GM21528 (cell line): ENCODE data around the gene RNU5D-1.
"Not testable (repeated sequence)": the region's sequence is repeated elsewhere in the genome, so short reads cannot be mapped to it uniquely, and the experiment has no call there.

ENCODE experiments used
- ATAC-seq: cut with Tn5 transposase; IDR thresholded peaks from one replicate; pipeline ENCODE4 v1.9.1; 2021; ENCODE audit warnings: mild to moderate bottlenecking, moderate library complexity; ENCODE audit not compliant: unreplicated experiment, low FRiP score

The RNU5D-1 gene

DNA sequence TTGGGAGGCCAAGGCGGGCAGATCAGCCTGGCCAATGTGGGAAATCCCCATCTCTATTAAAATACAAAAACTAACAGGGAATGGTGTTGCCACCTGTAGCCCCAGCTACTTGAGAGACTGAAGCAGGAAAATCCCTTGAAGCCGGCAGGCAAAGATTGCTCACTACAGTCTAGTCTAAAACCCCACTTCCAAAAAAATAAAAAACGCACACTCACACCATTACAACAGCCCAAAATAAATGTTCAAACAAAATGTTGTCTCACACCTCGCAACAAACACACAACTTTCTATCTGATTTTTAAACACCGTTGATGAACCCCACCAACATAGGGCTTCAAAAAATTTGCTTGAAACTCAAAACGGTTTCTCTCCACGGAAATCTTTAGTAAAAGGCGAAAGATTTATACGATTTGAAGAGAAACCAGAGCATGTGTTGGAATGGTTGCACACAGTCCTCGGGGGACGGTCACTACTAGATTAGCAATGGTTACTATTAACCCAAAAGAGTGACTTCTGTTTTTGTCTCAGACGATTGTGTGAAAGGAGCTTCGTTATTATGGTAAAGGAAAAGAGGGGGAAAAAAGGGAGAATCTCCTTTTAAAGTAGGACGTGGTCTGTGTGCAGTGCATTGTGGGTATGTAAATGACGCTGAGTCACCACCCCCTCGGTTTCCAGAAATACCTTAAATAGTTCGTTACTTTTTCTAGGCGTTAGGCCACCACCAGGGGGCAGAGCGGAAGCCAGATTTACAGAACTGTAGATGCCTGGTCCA is at the start of gene RNU5D-1:
Gene RNU5D-1, minus strand, starts transcription at position 430 of the 772 bp plus-strand sequence.
- ATAC-seq = peak; percentile 67

DNA sequence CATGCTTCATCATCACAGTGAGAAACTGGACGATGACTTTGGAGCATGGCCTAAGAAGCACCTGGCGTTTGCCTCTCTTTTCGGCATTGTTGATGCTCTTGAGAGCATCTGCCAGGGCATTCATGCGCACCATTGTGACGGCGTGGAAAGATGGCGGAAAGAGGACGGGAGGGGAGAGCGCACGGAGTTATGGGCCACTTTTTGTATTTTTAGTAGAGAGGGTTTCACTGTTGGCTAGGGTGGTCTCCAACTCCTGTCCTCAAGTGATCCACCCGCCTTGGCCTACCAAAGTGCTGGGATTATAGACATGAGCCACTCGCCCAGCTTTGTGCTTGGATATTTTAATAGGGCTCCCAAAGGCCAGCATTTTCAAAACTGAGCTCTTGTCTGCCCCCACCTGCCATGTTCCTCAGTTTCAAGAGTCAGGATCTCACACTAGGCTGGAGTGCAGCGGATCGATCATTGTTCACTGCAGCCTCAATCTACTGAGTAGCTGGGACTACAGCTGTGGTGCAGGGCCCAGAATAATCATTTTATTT is 49.7 kb upstream of the RNU5D-1 start:
- ATAC-seq = no peak

DNA sequence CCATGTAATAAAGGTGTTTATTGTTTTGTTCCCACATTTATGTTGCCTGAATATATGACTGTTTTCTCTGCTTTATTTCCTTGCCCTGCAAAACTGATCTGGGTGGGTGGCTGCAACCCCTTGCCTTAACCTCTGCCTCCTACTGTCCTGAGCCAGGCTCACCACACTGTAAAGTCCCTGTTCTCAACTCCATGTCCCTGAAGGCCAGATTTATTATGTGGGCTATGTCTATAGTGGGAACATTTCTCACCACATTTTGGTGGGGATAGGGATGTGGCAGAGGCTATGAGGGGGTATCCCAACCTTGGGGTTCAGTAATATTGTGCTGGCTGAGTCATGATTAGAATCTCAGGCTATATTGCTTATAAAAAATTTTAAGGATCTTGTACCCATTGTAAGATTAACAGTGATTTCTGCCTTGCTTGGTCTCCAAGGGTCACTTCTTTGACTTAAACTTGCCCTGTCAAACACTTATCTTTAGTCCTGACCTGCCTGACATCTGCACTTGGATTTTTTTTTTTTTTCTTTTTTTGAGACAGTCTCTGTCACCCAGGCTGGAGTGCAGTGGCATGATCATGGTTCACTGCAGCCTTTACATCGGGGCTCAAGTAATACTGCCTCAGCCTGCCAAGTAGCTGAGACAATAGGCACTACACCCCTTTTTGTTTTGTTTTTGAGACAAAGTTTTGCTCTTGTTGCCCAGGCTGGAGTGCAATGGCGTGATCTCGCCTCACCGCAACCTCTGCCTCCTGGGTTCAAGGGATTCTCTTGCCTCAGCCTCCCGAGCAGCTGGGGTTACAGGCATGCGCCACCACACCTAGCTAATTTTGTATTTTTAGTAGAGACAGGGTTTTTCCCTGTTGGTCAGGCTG is 48.0 kb upstream of the RNU5D-1 start:
- no peak for ATAC-seq

DNA sequence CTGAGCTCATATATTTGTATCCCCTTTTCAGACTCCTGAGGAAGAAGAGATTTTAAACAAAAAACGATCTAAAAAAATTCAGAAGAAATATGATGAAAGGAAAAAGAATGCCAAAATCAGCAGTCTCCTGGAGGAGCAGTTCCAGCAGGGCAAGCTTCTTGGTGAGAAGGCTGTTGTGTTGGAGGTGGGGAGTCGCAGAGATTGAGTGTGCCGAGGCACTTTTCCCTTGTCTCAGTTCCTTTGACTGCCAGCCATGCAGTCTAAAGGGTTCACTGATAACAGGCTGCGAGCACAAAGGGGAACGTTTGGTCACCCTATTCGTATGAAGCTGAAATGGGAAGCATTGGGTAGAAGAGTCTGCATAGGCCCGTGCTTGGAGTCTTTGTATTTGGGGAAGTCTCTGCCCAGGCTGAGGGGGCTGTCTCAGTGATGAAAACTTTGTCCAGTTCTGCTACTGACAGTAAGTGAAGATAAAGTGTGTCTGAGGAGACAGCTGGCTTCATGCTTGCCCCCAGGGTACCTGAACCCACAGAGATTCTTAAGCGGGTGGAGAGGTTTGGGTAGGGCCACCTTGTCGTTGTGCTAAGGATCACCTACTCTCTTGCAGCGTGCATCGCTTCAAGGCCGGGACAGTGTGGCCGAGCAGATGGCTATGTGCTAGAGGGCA is 47.1 kb upstream of the RNU5D-1 start:
- no peak for ATAC-seq

DNA sequence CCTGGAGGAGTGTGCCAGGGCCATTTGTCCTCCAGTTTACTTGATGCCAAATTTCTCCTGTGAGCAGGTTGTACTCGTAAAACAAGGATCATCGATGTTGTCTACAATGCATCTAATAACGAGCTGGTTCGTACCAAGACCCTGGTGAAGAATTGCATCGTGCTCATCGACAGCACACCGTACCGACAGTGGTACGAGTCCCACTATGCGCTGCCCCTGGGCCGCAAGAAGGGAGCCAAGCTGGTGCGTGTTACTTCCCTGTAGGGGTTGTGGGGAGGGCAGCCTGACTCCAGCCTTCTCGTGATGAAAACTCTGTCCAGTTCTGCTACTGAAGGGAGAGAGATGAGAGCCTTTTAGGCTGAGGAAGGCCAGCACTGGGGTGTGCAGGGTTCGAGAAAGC is 46.6 kb upstream of the RNU5D-1 start:
- ATAC-seq = no peak

DNA sequence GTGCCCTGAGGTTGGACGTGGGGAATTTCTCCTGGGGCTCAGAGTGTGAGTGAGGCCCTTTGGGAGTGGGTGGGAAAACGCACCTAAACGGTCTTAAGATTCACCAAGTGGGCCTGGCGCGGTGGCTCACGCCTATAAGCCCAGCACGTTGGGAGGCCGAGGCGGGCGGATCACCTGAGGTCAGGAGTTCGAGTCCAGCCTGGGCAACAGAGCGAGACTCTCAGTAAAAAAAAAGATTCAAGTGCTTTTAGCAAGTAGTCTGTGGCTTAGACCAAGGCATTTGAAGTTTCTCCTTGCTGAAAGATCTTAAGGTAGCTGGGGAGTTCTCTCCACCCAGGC is 45.7 kb upstream of the RNU5D-1 start:
- no peak for ATAC-seq

DNA sequence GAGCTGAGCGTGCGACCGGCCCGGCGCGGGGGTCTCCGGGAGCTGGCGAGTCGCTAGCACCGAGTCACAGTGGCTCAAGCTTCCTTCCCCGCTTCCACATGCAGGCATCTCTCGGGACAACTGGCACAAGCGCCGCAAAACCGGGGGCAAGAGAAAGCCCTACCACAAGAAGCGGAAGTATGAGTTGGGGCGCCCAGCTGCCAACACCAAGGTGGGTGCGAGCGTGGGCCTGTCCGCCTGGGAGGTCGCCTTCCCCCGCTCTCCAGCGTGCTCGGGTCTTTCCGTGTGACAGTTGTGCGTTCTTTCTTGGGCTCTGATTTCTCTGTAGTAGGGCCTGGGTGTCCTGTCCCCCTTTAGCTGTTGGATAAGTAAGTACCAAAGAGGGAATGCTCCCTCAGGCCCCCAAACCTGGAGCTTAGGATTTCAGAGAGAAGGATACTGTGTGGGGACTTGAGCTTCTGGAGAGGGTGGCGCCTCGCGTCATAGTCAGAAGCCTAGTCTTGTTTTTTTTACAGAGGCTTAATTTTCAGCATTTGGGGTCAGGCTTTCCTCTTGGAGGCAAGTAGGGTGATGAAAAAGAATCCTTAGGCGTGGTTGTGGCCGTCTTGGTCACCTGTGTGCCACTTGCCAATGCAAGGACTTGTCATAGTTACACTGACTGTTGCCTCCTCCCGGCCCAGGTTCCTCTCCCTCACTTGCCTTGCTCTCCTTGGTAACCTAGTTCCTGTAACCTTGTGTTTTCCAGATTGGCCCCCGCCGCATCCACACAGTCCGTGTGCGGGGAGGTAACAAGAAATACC is 45.2 kb upstream of the RNU5D-1 start:
- peak; percentile 15 for ATAC-seq

DNA sequence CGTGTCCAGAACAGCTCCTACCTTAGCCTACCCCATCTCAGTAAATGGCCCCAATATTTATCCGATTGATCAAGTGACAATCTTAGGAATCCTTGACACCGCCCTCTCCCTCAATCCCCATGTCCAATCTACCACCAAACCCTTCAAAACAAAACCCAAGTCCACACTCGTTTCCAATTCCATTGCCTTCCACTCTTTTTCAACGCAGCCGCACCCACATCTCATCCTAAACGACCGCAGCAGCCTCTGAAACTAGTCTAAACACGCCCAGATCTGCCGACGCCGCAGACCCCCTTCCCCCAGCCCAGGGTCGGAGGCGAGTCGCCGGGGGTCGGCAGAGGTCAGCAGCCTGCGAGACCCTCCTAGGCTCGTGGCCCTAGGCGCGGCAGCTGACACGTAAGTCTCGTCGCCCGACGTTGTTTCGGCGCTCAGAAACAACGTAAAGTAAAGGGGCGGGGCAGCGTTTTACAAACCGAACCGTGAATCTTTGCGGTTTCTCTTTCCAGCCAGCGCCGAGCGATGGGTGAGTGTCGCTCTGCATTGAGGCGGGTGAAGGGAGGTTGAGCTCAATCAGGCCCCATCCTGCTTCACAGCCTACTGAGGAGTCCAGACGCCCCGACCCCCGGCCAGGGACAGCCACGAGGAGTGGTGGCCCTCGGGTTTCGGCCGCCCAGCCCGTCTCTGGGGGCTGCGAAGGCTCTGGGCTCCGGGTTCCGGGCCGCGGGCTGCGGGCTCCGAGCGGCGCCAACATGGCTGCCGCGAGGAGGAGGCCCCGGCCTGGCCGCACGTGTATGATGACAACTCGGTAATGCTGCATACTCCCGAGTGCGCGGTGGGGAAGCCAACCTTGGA is 44.3 kb upstream of the RNU5D-1 start, which contains the start of gene RPS8:
Gene RPS8, plus strand, starts transcription at position 463 of the 852 bp plus-strand sequence. Its CDS starts 57 bp downstream, at position 520.
- peak; percentile 76 for ATAC-seq

DNA sequence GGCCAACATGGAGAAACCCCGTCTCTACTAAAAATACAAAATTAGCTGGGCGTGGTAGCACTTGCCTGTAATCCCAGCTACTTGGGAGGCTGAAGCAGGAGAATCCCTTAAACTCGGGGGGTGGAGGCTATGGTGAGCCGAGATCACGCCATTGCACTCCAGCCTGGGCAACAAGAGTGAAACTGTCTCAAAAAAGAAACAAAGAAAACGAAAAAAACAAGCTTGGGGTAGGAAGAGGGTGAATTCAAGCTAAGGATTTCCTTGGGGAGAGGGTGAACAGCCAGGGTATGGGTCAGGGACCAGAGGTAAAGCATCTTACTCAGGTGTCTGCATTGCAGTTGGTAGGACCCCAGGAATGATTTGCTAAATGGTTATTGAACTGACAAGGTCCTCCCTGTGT is 35.5 kb upstream of the RNU5D-1 start:
- ATAC-seq = not testable (repeated sequence)

DNA sequence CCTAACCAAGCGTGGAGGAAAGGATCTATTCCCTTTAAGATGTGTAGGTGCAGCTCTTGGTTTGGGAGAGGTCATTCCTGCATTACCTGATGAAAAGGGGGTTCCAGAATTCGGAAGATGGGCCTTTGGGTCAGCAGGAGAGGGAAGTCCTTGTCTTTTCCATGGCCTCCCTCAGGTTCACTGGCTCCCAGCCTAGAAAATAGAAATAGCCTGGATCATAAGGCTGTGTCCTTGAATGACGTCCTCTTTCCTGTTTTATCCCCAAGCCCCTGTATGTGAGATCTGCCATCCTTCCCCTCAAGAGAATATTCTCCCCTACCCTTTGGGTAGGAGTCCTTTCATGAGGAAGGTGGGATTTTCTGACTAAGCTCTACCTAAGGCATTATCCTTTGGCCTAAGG is 29.9 kb upstream of the RNU5D-1 start:
- no peak for ATAC-seq

DNA sequence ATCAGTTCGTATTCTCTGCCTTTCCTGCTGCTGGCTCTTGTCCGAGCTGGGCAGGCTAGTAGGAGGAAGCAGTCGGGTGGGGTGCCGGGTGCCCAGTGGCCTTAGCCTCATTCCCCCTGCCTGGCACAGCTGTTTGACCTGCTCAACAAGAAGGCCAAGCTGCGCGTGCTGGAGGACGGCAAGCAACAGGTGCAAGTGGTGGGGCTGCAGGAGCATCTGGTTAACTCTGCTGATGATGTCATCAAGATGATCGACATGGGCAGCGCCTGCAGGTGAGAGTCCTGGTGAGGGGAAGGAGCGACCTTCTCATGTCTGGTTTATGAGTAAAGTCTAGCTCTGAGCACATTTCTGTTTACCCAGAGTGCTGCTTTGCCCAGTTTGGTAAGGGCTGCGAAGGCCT is 28.1 kb upstream of the RNU5D-1 start:
- ATAC-seq = no peak

DNA sequence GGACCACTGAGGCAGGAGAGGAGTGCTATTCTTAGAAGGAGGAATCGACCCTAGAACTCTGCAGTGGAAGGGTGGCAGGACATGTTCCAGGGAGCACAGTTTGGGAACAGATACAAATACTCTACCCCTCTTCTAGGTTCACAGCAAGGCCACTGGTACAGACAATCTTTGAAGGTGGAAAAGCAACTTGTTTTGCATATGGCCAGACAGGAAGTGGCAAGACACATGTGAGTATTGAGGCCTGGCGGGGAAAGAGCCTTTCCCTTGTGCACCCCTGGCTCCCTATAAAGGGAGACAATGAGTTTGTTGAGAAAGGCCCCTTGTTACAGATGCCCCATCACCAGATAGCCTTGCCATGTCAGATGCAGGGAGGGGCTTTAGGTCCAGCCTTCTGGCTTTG is 26.4 kb upstream of the RNU5D-1 start:
- no peak for ATAC-seq

DNA sequence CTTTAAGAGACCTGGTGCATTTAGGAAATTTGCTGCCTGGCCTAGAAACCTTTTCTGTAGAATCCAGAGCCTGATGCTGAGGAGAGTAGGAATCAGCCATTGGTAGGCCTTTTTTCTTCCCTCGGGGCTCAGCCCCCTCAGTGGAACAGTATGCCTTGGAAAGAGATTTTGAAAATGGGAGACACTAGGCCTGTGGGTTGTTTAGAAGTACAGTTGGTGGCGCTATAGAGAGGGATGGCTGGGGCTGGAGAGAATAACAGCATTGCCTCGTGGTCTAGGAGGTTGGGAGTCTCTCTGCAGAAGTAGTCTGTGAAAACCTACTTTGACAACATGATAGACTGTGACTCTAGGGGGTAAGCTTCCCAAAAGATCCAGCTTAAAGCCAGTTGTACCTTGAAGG is 16.9 kb upstream of the RNU5D-1 start:
- no peak for ATAC-seq

DNA sequence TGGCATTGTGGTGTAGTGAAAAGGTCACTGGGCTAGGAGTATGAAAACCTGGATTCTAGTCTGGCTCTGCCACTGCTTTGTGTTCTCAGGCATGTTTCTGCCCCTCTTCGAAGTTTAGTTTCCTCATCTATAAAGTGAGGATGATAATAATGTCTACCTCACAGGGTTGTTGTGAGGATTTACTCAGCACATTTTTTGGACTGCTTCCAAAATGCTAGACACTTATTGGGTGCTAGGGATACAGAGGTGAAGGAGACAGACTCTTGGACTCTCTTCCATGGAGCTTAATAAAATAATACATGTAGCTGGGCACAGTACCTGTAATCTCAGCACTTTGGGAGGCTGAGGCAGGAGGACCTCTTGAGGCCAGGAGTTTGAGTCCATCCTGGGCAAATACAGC is 12.2 kb upstream of the RNU5D-1 start:
- ATAC-seq = no peak

DNA sequence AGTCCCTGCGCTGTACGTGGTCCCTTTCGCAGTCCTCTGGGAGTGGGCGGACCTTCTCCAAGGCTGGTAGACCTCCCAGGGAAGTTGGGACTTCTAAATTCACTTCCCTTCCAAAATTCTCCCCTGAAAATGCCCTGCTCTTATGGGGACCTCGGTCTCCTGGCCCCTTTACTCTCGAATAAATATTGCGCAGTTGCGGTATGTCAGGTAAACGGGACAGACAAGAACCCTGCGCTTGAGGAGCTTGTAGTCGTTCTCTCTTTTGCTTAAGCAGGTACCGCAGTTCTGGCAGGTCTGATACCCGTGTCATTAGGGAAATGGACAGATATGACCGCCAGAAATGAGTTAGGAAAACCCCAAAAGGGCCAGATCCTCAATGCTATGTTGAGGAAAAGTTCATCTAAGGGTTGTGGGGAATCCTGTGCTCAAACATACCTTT is 9.2 kb upstream of the RNU5D-1 start:
- ATAC-seq = no peak

DNA sequence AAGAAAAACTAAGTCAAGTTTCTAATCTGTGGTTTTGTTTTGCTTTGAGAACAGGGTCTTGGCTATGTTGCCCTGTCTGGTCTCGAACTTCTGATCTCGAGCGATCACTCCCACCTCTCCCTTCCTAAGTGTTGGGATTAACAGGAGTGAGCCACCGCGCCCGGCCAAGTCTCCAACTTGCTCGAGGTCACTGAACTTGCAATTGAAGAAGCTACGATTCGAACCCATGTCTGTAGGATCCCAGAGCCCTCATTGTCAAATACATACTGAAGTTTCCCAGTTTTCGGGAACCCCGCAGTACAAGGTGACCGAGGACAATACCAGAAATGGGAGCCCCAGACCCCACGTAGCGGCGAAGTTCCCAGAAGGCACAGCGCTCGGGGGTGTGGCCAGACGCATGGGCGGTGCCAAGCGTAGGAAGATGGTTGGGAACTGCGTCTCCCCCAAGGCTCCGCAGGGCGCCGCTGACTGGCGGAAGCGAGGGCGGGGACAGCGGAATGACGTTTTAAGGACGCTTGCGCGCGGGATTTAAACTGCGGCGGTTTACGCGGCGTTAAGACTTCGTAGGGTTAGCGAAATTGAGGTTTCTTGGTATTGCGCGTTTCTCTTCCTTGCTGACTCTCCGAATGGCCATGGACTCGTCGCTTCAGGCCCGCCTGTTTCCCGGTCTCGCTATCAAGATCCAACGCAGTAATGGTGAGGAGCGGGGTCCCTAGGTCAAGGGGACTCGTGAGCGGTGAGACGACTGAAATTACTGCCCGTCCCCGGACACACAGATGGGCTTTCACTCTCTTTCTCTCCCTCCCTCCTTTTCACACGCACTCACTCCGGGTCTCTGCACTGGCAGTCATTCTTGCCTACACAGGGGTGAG is 8.6 kb upstream of the RNU5D-1 start, which contains the start of gene KIF2C:
Gene KIF2C, plus strand, starts transcription at position 531 of the 872 bp plus-strand sequence. Its CDS starts 96 bp downstream, at position 627.
- ATAC-seq = peak; percentile 89

DNA sequence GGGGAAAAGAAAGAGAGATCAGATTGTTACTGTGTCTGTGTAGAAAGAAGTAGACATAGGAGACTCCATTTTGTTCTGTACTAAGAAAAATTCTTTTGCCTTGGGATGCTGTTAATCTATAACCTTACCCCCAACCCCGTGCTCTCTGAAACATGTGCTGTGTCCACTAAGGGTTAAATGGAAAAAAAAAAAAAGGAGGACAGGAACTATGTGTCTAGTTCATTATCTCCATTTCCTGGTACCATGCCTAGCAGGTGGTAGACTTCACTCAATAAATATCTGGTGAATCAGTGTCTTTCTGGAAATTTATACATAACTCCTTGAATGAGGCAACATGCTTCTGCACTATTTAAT is 8.0 kb upstream of the RNU5D-1 start:
- not testable (repeated sequence) for ATAC-seq

DNA sequence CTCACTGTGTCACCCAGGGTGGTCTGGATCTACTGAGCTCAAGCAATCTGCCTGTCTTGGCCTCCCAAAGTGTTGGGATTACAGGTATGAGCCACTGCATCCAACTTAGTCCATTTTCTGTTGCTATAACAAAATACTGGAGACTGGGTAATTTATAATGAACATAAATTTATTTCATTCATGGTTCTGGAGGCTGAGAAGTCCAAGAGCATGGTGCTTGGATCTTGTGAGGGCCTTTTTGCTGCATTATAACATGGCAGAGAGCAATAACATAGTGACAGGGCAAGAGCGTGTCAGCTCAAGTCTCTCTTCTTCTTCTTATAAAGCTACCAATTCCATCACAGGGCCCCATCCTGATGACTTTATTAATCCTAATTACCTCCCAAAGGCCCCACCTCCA is 5.0 kb upstream of the RNU5D-1 start:
- ATAC-seq = no peak
